Neural progenitor cell (in vitro differentiated cells): ENCODE data around the gene RPTOR. TPM values are rescaled to one million over a fixed set of nuclear protein-coding genes. Genes with fewer than 3 reads are reported as not detected.

ENCODE experiments used
- DNase-seq: peaks from one replicate; pipeline ENCODE4 v3.0.0-alpha.2; 2016; ENCODE audit warnings: low spot score
- H2AFZ ChIP-seq: fragments of 200-600 bp; sonication (generic); replicated peaks from 2 replicates; pipeline ENCODE4 v1.6.1; 2016; ENCODE audit warnings: antibody characterized with exemption
- H3F3A ChIP-seq: fragments of 200-600 bp; sonication (generic); 2 replicates; pipeline ENCODE4 v1.6.1; 2016; ENCODE audit warnings: antibody characterized with exemption, low read depth
- H3K27ac ChIP-seq: fragments of 200-600 bp; sonication (generic); 2 replicates; pipeline ENCODE4 v1.5.1; 2016; ENCODE audit warnings: mild to moderate bottlenecking
- H3K27me3 ChIP-seq: fragments of 200-600 bp; sonication (generic); 2 replicates; pipeline ENCODE4 v1.6.1; 2016; ENCODE audit warnings: mild to moderate bottlenecking, moderate library complexity
- H3K36me3 ChIP-seq: fragments of 200-600 bp; sonication (generic); 2 replicates; pipeline ENCODE4 v1.5.1; 2016
- H3K4me1 ChIP-seq: fragments of 200-600 bp; sonication (generic); 2 replicates; pipeline ENCODE4 v1.6.1; 2016; ENCODE audit warnings: mixed run types
- H3K4me2 ChIP-seq: fragments of 200-600 bp; sonication (generic); 2 replicates; pipeline ENCODE4 v1.6.1; 2016
- H3K4me3 ChIP-seq: fragments of 200-600 bp; sonication (generic); 2 replicates; pipeline ENCODE4 v1.5.1; 2016
- H3K79me2 ChIP-seq: fragments of 200-600 bp; sonication (generic); 2 replicates; pipeline ENCODE4 v1.6.1; 2016; ENCODE audit warnings: low read depth
- H3K9ac ChIP-seq: fragments of 200-600 bp; sonication (generic); 2 replicates; pipeline ENCODE4 v1.6.1; 2016
- H3K9me3 ChIP-seq: fragments of 200-600 bp; sonication (generic); 2 replicates; pipeline ENCODE4 v1.5.1; 2016; ENCODE audit warnings: low read depth
- H4K20me1 ChIP-seq: fragments of 200-600 bp; sonication (generic); 2 replicates; pipeline ENCODE4 v1.6.1; 2016; ENCODE audit warnings: low read depth
- H3K27ac Mint-ChIP-seq: 3 replicates; pipeline ENCODE4 v1.8.0; 2021; ENCODE audit warnings: mixed read lengths
- H3K27me3 Mint-ChIP-seq: 2 replicates; pipeline ENCODE4 v1.8.0; 2022; ENCODE audit warnings: low read depth, mild to moderate bottlenecking, inconsistent platforms, moderate library complexity, mixed read lengths; ENCODE audit not compliant: insufficient read depth
- H3K36me3 Mint-ChIP-seq: 3 replicates; pipeline ENCODE4 v1.8.0; 2021; ENCODE audit warnings: mixed read lengths
- H3K4me1 Mint-ChIP-seq: 3 replicates; pipeline ENCODE4 v1.8.0; 2021; ENCODE audit warnings: mixed read lengths
- H3K4me3 Mint-ChIP-seq: 3 replicates; pipeline ENCODE4 v1.8.0; 2021; ENCODE audit warnings: mild to moderate bottlenecking, moderate library complexity, mixed read lengths
- H3K9me3 Mint-ChIP-seq: 3 replicates; pipeline ENCODE4 v1.8.0; 2020; ENCODE audit warnings: mixed read lengths
- EZH2 ChIP-seq: fragments of 200-600 bp; sonication (generic); IDR thresholded peaks from 2 replicates; pipeline ENCODE4 v1.6.1; 2017; ENCODE audit warnings: antibody characterized with exemption, mild to moderate bottlenecking, moderate library complexity
- EZH2phosphoT487 ChIP-seq: fragments of 200-600 bp; sonication (generic); IDR thresholded peaks from 2 replicates; pipeline ENCODE4 v1.6.1; 2017; ENCODE audit warnings: antibody characterized with exemption
- total RNA-seq: library from RNA; depleted of rRNA; stranded (reverse); fragments of >200 nt; gene quantifications from 2 replicates; pipeline ENCODE4 v1.2.3, GENCODE V29; 2015; ENCODE audit warnings: low replicate concordance
- TF ChIP-seq, protein P1 (sequence below): fragments of 200-600 bp; sonication (generic); IDR thresholded peaks from 2 replicates; pipeline ENCODE4 v1.5.1; 2017; ENCODE audit warnings: antibody characterized with exemption, mild to moderate bottlenecking

Gene RPTOR
- total RNA-seq, 1 donor from 2014 or later, result 7.4 TPM

- no peaks in the 10 kb centered on the region for H3K9me3 Mint-ChIP-seq
- DNase-seq, result no peak
- Histone ChIP-seq H3K9me3 (no peaks in the 10 kb centered on the region), H3K4me1 (no peaks in the 10 kb centered on the region), H3K9ac (no peak overlapping the region), H2AFZ (no peak overlapping the region), H4K20me1 (peaks cover 19% of the 10 kb centered on the region), H3K79me2 (no peaks in the 10 kb centered on the region), H3K36me3 (no peaks in the 10 kb centered on the region), H3F3A (no peaks in the 10 kb centered on the region), H3K27me3 (no peaks in the 10 kb centered on the region), H3K27ac (no peak overlapping the region), H3K4me3 (no peak overlapping the region), H3K4me2 (no peak overlapping the region)
- H3K27me3 Mint-ChIP-seq, result peaks cover 5% of the 10 kb centered on the region
- no peak overlapping the region for H3K27ac Mint-ChIP-seq
- TF ChIP-seq EZH2phosphoT487 (no peak), EZH2 (no peak)
- TF ChIP-seq, protein P1, sequence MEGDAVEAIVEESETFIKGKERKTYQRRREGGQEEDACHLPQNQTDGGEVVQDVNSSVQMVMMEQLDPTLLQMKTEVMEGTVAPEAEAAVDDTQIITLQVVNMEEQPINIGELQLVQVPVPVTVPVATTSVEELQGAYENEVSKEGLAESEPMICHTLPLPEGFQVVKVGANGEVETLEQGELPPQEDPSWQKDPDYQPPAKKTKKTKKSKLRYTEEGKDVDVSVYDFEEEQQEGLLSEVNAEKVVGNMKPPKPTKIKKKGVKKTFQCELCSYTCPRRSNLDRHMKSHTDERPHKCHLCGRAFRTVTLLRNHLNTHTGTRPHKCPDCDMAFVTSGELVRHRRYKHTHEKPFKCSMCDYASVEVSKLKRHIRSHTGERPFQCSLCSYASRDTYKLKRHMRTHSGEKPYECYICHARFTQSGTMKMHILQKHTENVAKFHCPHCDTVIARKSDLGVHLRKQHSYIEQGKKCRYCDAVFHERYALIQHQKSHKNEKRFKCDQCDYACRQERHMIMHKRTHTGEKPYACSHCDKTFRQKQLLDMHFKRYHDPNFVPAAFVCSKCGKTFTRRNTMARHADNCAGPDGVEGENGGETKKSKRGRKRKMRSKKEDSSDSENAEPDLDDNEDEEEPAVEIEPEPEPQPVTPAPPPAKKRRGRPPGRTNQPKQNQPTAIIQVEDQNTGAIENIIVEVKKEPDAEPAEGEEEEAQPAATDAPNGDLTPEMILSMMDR, result no peak
- H3K4me3 Mint-ChIP-seq, result no peak overlapping the region
- H3K36me3 Mint-ChIP-seq, result peaks cover 11% of the 10 kb centered on the region
- H3K4me1 Mint-ChIP-seq, result peaks cover 16% of the 10 kb centered on the region
Measured at GRCh38 chr17:80630560-80631120, 86.0 kb downstream of the RPTOR start.

DNA sequence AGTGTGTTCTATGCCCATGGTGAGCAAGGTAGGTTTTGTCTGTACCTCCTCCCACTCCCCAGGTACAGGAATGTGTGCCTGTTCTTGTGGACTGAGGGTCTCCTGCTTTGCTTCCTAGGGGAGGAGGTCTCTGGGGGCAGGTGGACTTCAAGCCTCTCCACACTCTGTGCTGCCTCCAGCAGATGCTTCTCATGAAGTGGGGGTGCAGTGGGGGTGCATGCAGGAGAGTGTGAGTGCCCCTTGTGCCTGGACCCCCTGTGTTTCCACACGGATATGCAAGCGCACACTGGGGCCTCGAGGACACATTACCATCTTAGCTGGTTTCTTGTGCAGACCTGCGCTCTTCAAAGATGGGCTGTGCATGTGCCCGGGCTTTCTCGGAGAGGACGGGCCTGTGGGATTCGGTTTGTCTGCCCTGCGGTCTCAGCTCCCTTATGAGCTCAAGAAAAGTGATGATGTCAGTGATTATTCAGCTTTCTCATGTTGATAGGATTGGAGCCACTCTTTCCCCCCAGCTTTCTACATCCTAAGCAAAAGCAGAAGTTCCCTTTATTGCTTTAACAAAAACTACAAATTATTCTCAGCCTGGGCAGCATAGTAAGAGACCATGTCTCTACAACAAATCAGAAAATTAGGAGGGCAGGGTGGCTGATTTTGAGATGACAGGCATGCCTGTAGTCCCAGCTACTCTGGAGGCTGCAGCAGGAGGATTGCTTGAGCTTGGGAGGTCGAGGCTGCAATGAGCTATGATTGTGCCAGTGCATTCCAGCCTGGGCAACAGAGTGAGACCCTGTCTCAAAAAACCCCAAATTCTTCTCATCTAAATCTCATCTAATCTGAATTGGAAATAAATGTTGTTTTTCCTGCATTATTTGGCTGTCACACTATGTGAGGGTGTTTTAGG is 86.8 kb downstream of the RPTOR start:
- Histone ChIP-seq H3K27ac (no peak overlapping the region), H3K9ac (no peak overlapping the region), H3K4me1 (no peaks in the 10 kb centered on the region), H3K4me2 (no peak overlapping the region), H3K36me3 (no peaks in the 10 kb centered on the region), H3K9me3 (no peaks in the 10 kb centered on the region), H3K27me3 (no peaks in the 10 kb centered on the region), H4K20me1 (peaks cover 19% of the 10 kb centered on the region), H3K4me3 (no peak overlapping the region), H2AFZ (no peak overlapping the region), H3K79me2 (no peaks in the 10 kb centered on the region), H3F3A (no peaks in the 10 kb centered on the region)
- peak overlapping the region; percentile 74 for H3K27ac Mint-ChIP-seq
- H3K4me1 Mint-ChIP-seq, result peaks cover 17% of the 10 kb centered on the region
- TF ChIP-seq EZH2, result no peak
- no peak for TF ChIP-seq EZH2phosphoT487
- TF ChIP-seq, protein P1, result no peak
- no peak overlapping the region for H3K4me3 Mint-ChIP-seq
- DNase-seq, result no peak
- H3K27me3 Mint-ChIP-seq, result peaks cover 5% of the 10 kb centered on the region
- H3K36me3 Mint-ChIP-seq, result peaks cover 7% of the 10 kb centered on the region
- no peaks in the 10 kb centered on the region for H3K9me3 Mint-ChIP-seq

DNA sequence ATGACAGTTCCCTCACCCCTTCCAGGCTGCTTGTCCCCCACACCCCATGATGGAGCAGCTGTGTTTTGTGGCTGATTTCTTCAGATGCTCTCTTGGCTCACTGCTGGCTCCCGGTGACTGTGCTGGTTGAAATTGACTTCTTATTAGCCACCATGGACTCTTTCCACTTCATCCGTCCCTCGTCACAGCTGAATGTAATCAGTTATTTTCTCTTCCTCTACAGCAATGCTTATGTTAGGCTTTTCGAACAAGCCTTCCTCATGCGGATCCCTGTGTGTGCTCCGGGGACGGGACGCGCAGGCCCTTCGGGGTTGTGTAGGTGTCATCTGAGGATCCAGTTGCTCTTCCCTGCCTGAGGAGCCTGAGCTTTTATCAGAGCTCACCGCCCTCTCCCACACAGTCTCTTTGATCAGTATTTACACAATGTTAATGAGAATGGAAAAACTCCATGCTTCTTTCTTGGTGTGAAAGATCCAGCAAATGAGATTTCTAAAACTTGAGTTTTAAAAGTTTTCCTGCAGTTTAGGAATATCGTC is 87.5 kb downstream of the RPTOR start:
- H3K9ac ChIP-seq, result no peak overlapping the region
- peak; percentile 17 for DNase-seq
- H3K4me1 Mint-ChIP-seq, result peaks cover 24% of the 10 kb centered on the region
- no peaks in the 10 kb centered on the region for H3K4me1 ChIP-seq
- H3F3A ChIP-seq, result no peaks in the 10 kb centered on the region
- peak overlapping the region; percentile 74 for H3K27ac Mint-ChIP-seq
- H3K4me2 ChIP-seq, result no peak overlapping the region
- H3K27me3 Mint-ChIP-seq, result peaks cover 5% of the 10 kb centered on the region
- no peak overlapping the region for H3K27ac ChIP-seq
- H3K36me3 Mint-ChIP-seq, result peaks cover 4% of the 10 kb centered on the region
- H3K27me3 ChIP-seq, result no peaks in the 10 kb centered on the region
- H3K36me3 ChIP-seq, result no peaks in the 10 kb centered on the region
- no peak overlapping the region for H3K4me3 Mint-ChIP-seq
- H3K4me3 ChIP-seq, result no peak overlapping the region
- H3K9me3 Mint-ChIP-seq, result no peaks in the 10 kb centered on the region
- H2AFZ ChIP-seq, result no peak overlapping the region
- no peaks in the 10 kb centered on the region for H3K79me2 ChIP-seq
- H4K20me1 ChIP-seq, result peaks cover 25% of the 10 kb centered on the region
- TF ChIP-seq EZH2, result no peak
- TF ChIP-seq, protein P1, result no peak
- TF ChIP-seq EZH2phosphoT487, result no peak
- H3K9me3 ChIP-seq, result no peaks in the 10 kb centered on the region
